ENCODE measurements around the gene HIGD2A.

DNA sequence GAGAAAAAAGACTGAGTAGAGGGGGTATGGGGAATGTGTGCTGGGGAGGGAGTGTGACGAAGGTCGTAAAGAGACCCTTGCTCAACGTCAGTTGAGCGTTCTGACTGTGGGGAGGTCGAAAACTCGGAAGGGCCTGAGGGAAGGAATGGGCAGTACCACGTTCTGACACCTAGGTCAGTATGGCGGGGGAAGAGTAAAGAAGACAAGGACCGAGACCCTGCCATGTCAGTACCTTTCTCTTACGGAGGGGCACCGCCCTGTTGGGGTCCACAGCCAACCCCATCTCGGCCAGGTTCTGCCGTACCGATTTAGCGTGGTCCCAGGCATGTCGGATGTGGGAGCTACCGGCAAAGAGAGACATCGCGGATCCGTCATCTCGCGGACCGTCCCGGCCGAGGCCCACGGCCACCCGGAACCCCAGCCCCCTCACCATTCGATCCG lies 528 bp upstream of the HIGD2A start:
- TF ChIP-seq EZH2 (IDR thresholded peaks at IDR 0.05; ENCODE audit: low read depth, unreplicated experiment) (no peak), POLR2AphosphoS5 (IDR thresholded peaks at IDR 0.05; ENCODE audit: low read depth) (no peak), EZH2phosphoT487 (IDR thresholded peaks at IDR 0.05; ENCODE audit: unreplicated experiment) (no peak), CREB1 (CRISPR knock-in tag; IDR thresholded peaks at IDR 0.05; ENCODE audit: low read depth) (peak; percentile 68), JUNB (IDR thresholded peaks at IDR 0.05; ENCODE audit: unreplicated experiment) (no peak), ZNF114 (CRISPR knock-in tag; IDR thresholded peaks at IDR 0.05) (no peak), STAT1 (IDR thresholded peaks at IDR 0.05; ENCODE audit: unreplicated experiment) (no peak), NANOG (IDR thresholded peaks at IDR 0.05; ENCODE audit: borderline replicate concordance) (no peak)
- TF ChIP-seq, protein P1, sequence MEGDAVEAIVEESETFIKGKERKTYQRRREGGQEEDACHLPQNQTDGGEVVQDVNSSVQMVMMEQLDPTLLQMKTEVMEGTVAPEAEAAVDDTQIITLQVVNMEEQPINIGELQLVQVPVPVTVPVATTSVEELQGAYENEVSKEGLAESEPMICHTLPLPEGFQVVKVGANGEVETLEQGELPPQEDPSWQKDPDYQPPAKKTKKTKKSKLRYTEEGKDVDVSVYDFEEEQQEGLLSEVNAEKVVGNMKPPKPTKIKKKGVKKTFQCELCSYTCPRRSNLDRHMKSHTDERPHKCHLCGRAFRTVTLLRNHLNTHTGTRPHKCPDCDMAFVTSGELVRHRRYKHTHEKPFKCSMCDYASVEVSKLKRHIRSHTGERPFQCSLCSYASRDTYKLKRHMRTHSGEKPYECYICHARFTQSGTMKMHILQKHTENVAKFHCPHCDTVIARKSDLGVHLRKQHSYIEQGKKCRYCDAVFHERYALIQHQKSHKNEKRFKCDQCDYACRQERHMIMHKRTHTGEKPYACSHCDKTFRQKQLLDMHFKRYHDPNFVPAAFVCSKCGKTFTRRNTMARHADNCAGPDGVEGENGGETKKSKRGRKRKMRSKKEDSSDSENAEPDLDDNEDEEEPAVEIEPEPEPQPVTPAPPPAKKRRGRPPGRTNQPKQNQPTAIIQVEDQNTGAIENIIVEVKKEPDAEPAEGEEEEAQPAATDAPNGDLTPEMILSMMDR (conservative IDR thresholded peaks at IDR 0.05; ENCODE audit: low read depth in 2 of 2), result no peak
- TF ChIP-seq, protein P2, sequence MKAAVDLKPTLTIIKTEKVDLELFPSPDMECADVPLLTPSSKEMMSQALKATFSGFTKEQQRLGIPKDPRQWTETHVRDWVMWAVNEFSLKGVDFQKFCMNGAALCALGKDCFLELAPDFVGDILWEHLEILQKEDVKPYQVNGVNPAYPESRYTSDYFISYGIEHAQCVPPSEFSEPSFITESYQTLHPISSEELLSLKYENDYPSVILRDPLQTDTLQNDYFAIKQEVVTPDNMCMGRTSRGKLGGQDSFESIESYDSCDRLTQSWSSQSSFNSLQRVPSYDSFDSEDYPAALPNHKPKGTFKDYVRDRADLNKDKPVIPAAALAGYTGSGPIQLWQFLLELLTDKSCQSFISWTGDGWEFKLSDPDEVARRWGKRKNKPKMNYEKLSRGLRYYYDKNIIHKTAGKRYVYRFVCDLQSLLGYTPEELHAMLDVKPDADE (IDR thresholded peaks at IDR 0.05), result no peak
- TF ChIP-seq, protein P3, sequence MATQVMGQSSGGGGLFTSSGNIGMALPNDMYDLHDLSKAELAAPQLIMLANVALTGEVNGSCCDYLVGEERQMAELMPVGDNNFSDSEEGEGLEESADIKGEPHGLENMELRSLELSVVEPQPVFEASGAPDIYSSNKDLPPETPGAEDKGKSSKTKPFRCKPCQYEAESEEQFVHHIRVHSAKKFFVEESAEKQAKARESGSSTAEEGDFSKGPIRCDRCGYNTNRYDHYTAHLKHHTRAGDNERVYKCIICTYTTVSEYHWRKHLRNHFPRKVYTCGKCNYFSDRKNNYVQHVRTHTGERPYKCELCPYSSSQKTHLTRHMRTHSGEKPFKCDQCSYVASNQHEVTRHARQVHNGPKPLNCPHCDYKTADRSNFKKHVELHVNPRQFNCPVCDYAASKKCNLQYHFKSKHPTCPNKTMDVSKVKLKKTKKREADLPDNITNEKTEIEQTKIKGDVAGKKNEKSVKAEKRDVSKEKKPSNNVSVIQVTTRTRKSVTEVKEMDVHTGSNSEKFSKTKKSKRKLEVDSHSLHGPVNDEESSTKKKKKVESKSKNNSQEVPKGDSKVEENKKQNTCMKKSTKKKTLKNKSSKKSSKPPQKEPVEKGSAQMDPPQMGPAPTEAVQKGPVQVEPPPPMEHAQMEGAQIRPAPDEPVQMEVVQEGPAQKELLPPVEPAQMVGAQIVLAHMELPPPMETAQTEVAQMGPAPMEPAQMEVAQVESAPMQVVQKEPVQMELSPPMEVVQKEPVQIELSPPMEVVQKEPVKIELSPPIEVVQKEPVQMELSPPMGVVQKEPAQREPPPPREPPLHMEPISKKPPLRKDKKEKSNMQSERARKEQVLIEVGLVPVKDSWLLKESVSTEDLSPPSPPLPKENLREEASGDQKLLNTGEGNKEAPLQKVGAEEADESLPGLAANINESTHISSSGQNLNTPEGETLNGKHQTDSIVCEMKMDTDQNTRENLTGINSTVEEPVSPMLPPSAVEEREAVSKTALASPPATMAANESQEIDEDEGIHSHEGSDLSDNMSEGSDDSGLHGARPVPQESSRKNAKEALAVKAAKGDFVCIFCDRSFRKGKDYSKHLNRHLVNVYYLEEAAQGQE (IDR thresholded peaks at IDR 0.05; ENCODE audit: unreplicated experiment), result no peak

Data from GM23338 (cell line).